Activated CD4-positive, alpha-beta T cell treated with anti-CD3 and anti-CD28 coated beads, Interleukin-2, Interleukin-4, amounts not matched to agents 100 ng/mL and 50 ng/mL, durations not matched to agents 16 hours and 8 hours (primary cell): Measurements from ENCODE around the gene TCF7L2.

ENCODE experiments used
- DNase-seq: peaks from one replicate; pipeline ENCODE4 v3.0.0-alpha.2; 2020; ENCODE audit warnings: low spot score

Gene TCF7L2

DNA sequence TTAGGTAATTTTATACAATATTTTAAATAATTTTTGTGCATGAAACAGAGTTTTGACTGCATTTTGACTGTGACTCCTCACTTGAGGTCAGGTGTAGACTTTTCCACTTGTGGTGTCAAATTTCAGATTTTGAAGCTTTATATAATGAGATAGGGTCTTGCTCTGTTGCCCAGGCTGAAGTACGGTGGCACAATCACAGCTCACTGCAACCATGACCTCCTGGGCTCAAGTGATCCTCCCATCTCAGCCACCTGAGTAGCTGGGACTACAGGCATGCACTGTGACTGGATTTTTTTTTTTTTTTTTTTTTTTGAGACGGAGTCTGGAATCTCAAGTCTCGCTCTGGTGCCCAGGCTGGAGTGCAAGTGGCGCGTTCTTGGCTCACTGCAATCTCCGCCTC, 74.9 kb downstream of the TCF7L2 start:
- no peak for DNase-seq

DNA sequence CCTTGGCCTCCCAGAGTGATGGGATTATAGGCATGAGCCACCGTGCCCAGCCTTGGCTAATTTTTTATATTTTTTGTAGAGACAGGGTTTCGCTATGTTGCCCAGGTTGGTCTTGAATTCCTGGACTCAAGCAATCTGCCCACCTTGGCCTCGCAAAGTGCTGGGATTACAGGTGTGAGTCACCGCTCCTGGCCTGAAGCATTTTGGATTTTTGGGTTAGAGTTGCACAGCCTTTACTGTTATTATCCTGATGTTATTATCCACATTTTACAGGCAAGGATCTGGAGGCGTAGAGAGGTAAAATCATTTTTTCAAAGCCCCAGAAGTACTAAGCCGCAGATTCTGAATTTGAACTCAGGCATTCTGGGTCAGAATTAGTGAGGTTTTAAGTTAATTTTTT, 75.4 kb downstream of the TCF7L2 start:
- DNase-seq, result no peak

DNA sequence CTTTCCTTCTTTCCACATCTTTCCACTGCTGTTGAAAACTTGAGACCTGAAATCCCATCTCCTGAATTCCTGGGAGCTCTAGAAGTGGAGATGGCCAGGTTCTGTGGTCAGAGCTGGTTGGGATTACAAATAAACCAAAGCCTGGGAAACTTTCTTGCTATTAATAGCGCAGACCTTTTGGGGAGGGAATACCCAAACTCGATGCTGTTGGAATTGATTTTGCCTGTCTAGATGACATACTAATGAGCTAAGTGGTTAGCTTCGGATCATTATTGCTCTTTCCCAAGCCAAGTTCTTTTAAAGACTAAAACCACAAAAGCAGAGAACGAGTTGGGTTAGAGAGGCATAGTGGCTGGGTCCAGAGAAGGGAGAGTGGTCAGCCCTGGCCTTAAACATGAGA, 76.6 kb downstream of the TCF7L2 start:
- DNase-seq, result no peak

DNA sequence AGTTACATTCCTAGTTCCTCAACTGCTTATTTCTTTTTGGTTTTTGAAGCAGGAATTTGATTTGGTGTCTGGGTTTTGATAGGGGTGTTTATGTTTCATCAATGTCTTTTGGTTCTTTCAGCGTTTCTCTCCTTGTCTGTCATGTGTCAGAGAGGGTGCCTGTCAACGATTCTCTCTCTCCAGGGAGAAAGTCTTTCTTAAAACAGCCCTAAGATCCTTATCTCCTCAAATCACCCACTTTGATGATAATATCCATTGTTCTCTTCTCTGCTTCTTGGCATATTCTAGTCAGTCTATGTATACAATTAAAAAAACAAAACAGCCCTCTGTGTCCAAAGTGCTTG, 77.2 kb downstream of the TCF7L2 start:
- no peak for DNase-seq

DNA sequence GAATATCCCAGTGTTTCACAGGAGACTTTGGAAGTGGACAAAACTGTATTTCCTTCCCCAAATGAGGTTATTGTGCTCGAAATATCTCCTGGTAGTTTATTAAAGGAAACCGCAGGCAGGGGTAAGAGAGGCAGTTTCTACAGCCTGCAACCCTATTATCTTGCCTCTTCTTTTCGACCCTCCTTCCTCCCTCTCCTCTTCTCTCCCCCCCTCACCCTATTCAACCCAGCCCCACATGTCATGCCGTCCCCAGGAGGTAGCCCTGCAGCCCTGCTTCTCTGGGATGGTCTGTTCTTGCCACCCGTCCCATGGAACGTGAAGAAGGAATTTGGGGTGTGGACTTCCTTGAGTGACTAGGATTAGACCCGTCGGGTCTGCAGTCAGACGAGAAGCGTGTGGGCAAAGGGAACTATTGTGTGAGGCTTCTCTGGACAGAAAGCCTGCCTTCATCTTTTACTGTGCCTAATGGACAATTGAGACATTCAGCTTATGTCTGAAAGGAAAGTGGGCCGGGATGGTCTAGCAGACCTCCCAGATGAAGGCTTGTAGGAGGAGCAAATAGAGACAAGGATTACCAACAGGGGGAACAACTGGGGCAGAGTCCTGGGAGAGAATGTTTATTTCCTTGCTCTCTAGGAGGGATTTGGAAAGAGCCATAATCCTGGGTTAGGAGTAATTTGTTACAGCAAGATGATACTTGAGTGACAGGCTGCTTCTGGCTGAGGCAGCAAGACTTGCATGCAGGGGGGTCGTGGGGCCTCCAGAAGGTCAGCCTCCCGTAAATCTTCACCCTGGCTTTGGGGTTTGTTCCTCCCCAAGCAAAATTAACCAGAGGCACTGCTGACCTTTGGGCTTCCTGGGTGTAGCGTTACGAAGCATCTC, 77.8 kb downstream of the TCF7L2 start:
- DNase-seq, result no peak

DNA sequence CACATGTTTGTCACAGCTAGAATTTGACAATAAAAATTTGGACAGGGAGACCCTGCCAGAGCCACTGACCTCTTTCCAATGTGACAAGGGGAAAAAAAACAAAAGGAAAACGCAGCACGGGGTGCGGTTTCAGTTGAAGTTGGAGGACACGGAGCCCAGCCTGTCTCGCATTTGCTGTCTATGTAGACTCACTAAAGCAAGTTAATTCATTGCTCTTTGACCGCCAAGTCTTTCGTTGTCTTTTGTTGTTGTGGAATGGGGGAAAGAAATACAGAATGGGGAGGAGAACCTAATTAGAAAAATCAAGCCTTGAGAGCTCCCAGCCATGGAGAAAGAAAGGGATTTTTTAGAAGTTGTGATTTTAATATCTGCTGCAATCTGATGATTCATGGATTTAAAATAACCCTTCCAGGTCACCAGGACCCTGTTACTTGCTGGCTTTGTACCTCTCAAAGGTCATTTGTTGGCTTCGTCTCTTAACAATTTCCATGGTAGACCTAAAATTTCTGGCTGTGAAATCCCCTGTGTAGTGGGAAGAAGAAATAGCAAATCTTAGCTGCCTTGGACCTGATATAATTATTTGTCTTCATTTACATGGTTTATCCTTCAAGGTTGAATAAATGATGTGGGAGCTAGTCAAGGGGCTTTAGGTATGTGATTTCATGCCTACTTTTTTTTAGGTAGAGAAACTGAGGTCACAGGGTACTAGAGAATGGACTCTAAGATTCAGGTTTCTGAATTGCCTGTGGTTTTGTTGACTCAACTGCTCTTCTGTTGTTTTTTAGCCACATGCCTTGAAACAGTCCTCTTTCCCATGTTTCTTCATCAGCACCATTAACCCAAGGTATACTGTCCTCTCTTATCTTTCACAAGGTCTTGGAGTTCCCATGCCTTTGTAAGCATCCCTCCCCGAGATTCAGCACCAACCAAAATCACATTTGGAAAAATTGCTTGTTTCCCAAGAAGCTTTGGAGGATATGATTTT, 78.7 kb downstream of the TCF7L2 start:
- DNase-seq, result no peak

DNA sequence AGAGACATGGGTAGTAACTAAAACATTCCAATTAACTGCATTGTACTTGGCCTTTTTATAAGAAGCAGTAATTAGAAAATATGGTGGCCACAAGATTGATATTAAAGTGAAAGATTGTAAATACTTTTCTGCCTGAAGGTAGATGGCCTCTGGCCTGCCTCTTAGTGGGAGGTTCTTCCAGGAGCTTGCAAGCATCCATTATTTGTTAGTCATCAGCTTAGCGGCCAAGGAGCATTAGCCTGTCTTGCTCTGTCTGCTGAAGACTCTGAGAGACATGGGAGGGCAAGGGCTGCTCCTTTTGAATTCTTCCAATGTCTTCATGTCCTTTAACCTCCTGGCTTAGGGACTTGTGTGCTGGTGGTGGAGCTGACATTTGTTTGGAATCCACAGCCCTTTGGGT, 80.4 kb downstream of the TCF7L2 start:
- no peak for DNase-seq

DNA sequence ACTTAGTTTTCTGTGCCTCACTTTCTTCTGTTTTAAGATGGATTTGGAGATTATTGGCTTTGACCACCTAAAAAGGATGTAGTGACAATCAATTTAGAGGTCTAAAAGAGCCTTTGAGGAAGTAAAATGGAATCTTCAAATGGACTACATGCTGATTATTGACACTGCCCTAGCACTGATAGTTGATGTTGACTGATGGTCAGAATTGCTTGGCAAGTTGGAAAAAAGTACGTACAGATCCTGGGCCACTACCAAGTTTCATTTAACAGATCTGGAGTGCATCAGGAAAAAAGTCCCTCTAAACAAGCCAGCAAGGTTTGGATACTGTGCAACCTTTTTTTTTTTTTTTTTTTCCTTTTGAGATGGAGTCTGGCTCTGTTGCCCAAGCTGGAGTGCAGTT, 81.1 kb downstream of the TCF7L2 start:
- DNase-seq, result no peak

DNA sequence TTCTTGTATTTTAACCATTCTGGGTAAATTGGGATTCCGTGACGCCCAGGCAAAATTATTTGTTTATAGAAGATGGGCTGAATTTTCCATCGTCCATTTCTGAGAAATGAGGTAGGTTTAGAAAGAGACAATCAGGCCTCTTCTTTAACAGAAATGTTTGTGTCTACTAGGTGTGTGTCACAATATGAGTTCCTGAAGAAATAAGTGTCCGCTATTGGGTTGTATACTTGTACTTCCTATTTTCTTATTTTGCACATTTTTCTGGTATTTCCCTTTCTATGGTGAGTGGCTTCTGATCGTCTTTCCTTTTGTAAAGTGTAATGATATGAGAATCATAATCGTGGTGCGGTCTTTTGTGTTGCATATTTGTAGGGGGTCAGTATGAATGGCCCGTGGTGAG, 83.9 kb downstream of the TCF7L2 start:
- DNase-seq, result no peak

DNA sequence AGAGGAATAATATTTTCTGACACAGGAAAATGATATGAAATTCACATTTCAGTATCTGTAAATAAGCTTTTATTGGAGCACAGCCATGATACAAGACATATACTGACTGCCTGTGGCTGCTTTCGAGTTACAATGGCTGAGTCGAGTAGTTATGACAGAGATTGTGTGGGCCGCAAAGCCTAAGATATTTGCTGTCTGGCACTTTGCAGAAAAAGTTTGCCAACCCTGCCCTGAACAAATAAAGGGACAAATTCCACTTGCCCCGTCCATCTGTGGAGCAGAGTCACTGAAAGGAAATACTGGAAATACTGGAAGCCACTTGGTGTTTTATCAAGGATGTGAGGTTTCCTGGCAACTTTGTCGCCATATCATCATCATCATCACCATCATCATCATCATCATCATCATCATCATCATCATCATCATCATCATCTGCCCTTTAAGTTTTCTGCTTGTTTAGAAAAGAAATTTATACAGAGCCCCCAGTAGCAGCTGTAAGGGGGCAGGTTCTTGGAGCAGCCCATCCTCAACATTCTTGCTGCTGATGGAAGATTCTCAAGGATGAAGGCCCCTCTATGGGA, 85.8 kb downstream of the TCF7L2 start:
- no peak for DNase-seq

DNA sequence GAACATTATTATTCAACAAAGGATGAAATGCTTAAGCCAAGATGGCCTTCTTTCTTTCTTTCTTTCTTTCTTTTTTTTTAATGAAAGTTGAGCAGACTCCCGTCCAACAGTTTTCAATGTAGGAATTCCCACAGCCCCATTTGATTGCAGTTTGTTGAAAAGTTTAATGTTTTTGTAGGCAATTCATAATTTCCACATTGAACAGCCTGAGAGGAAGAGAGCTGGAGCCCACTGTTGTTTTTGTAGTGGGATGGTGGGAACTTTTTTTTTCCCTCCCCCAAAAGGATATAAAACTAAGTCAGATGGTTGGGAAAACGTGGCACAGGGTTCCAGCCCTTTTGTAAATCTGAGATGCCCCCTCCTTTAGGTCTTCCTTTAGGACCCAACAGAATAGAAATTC, 86.6 kb downstream of the TCF7L2 start:
- no peak for DNase-seq

DNA sequence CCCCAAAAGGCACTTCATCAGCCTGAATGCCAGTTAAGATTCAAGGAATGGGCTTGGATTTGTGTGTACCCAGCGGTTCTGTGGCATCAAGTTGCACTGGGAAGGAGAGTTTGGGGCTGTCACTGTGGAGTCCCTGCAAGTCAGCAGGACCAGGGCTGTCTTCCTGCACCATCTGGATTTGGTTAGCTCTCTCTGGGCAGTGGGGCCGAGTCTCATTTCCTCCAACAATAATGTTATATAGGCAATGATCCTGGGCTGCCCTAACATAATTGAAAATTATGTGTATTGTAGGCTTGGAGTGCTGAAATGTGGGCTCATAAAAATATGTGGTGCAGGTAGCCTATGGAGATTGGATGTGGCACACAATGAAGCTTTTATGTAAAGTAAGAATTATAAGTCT, 87.2 kb downstream of the TCF7L2 start:
- DNase-seq, result no peak

DNA sequence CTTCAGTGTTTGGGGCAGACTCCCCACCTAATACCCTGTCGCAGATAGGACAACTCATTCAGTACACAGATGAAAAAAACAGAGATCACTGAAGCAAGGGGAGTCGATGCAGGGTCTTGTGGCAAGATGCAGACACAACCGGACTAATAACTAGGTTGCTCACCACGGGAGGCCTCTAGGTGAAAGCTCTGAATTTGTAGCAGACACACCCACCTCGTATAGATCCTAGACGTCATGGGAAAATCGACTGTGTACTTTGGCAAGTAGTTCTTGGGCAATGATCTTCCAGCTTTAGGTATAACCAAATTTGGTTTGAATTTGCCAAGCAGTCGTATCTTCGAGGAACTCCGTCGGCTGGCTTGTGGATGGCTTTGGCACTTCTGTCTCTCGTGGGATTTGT, 88.1 kb downstream of the TCF7L2 start:
- DNase-seq, result no peak

DNA sequence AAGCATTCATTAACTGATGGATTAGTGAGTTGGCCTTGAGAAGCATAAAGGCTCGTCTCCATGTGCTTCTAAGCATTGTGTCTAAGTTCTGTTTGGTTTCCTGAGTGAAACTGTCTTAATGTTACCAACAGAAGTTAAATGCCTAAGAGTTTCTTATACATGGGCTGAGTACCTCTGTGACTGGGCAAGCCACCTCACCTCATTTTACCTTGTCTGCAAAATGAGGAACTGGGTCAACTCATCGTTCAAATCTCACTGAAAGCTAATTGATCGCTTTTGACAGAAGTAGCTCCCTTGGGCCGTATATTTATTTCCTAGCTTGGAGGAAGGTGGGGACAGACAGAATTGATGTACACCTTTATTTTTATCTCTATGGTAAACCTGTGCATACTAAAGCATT, 88.9 kb downstream of the TCF7L2 start:
- no peak for DNase-seq

DNA sequence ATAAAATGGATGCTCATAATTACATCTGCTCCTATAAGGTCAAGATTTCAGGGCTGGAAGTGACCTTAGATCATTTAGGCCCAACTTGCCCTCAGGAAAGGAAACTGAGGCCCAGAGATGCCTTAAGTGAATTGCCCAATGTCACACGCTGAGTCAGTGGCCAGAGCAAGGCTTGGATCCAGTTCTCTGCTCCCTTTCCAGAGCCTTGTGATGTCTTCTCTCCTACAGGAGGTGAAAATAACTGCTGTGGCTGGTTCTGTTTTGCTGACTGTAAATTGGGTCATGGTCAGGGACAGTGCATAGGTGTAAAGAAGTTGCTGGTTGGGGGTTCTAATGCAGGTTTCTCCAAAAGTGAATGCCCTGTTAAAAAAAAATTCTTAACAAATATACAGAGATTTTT, 91.3 kb downstream of the TCF7L2 start:
- no peak for DNase-seq

DNA sequence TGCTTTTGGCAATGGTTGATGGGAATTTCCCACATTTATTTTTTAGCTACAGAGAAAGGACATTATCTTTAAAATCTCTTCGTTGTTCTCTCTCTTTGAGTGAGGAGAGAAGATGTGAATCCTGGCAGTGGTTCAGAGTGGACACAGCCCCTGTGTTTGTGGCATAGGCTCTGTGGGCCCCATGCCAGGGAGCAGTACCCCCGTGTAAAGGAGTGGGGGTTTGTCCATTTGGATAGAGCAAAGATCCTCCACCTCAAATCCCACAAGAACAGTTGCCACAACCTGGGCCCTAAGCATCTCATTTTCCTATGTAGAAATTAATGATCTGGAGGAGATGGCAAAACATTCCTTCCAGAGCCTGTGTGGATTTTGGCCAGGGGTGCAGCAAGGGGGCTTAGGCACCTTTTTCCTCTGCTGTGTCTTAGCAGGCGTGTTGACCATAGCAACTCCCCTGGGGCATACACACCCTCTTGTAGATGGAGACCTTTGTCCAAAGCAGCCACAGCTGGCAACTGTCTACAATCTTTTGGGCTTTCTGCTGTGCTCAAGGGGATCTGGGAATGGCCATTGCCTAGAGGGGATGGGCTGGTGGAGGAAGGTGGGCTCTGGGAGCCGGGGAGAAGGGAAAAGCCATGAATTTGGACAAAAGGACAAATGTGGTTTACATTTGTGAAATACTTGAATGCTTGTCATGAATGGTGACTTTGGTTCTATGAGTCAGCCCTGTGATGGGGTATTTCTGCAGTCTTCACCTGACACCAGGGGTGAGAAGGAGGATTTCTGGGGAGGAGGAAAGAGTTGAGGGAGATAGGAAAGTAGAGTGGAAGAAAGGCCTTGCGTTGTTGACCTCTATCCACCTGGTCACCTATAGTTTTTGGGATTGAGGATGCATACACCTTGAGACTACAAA, 92.0 kb downstream of the TCF7L2 start:
- DNase-seq, result no peak

DNA sequence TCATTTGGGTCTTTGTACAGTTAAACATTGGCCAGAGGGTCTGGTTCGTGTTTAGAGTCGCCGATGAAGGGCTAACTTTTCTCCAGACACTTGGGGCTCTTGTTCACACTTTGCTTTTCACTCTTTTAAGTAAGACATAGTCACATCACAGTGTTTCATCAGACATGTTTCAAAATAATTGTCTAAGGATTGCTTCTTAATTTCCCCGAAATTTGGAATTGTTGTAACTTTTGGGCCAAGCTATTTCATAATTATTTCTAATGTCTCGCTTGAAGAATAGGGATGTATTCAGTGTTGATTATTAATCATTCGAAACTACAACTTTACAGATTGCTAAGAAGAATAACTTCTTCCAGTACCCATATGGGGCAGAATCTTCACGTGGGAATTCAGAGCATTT, 92.8 kb downstream of the TCF7L2 start:
- DNase-seq, result no peak

DNA sequence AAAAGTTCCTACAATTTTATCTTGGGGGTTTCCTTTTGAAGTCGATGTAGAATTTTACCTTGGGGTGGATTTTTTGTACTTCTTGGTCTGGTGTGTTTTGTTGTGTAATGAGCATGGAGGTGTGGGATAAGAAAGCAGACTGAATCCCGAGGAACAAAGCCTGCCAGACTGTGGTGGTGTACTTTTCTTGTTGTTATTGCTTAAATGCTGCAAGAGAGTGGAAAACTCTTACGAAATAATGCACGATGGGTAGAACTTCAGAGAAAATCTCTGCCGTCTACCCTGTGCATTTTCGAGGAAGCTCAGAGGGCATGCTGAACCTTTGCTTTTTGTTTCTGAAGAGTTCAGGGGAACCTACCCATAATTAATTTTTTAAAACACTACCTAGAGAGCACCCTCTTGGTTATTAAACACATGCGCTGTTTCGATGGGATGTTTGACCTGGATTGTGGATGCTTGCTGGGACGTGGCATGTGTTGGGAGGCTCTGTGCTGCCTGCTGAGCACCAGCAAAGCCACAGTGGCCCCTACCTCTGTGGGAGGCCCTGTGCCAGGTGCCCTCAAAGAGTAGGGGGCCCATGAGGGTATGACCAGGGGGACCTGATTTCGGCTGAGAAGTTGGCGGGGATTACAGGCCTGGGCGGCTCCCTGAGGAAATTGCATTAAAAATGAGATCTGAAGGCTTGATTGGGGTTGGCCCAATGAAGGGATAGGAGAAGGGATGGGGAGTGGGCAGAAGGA, 94.1 kb downstream of the TCF7L2 start:
- no peak for DNase-seq

DNA sequence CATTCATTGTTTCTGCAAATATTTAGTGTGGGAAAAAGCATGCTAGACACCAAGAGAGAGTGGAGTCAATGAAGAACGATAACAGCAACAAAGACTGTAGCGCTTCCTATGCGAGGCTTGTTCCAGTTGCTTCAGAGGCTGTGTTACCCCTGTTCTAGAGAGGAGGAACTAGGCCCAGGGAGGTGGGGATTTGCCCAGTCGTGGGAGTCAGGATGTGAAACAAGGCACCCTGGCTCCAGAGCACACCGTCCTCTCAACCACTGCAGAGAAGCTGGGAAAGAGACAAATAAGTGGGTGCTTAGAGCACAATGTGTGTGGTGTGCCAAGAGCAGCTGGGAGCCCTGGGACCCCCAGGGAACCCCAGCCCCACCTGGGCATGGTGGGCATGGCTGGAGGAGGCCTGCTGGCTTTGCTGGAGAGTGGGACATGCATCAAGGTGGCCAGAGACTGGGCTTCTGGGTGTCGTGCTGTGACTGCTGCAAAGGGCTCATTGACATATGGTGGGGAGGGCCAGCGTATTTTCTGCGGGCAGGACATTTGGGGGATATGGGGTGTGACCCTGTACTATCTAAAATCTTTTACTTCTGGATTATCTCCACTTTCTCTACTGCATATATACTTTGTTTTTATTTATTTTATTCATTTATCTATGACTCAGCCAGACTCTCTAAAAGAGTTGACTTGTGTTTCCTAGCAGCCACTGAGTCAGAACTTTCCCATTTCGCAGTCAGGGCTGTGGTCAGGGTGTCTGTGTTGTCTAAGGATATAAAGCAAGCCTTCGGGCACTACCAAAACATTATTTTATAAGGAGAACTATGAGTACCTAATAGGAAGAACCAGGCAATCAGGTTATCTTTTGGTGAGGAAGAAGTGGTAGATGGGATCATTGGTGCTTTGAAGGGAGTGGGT, 95.4 kb downstream of the TCF7L2 start:
- no peak for DNase-seq

DNA sequence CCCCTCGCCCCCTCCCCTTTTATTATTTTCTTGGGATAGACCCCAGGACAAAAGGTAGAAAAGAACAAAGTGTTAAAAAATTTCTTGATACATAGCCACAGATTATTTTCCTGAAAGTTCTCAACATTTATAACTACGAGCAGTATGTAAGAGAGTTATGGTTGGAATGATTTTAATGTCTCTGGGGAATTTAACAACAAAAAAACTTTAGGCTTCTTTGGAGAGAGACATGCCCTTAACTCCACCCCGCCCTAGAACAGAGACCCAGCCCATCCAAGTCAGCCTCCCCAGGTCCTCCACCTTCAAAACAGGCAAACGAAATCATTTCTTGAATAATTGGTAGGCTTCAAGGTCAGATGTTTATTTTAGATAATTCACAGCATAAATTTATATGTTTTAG, 97.1 kb downstream of the TCF7L2 start:
- DNase-seq, result no peak
